Tibial nerve (tissue), 3 donors: ENCODE results near the gene RAX2.

Experiments
- POLR2A ChIP-seq, 2 donors: fragments of 450-650 bp; IDR thresholded peaks; one replicate each; pipeline ENCODE4 v1.6.1; 2017; ENCODE audit warnings: antibody characterized with exemption in 2 of 2, mild to moderate bottlenecking in 2 of 2, moderate library complexity in 2 of 2
- TF ChIP-seq, protein P1 (sequence below), 5 experiments: fragments of 200-600 bp in 3 of 5; fragments of 450-650 bp in 2 of 5; sonication (generic) in 3 of 5; IDR thresholded peaks; one replicate each; pipeline ENCODE4 v1.5.1; 2016 to 2019; ENCODE audit warnings: antibody characterized with exemption in 5 of 5, mild to moderate bottlenecking in 3 of 5, moderate library complexity in 2 of 5

DNA sequence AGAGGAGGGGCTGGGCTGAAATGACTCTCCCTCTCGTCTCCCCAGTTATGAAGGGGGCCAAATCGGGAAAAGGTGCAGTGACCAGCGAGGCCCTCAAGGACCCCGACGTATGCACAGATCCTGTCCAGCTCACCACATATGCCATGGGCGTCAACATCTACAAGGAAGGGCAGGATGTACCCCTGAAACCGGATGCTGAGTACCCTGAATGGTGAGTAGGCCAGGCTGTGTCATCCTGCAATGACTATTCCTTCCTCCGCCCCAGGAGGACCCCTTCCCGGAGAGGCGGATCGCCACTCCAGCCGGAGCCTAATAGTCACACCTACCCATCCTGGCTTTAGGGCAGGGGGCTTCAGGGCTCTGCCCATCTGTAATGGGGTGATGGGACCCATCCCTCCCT, 6.9 kb downstream of the RAX2 start:
- TF ChIP-seq, protein P1, sequence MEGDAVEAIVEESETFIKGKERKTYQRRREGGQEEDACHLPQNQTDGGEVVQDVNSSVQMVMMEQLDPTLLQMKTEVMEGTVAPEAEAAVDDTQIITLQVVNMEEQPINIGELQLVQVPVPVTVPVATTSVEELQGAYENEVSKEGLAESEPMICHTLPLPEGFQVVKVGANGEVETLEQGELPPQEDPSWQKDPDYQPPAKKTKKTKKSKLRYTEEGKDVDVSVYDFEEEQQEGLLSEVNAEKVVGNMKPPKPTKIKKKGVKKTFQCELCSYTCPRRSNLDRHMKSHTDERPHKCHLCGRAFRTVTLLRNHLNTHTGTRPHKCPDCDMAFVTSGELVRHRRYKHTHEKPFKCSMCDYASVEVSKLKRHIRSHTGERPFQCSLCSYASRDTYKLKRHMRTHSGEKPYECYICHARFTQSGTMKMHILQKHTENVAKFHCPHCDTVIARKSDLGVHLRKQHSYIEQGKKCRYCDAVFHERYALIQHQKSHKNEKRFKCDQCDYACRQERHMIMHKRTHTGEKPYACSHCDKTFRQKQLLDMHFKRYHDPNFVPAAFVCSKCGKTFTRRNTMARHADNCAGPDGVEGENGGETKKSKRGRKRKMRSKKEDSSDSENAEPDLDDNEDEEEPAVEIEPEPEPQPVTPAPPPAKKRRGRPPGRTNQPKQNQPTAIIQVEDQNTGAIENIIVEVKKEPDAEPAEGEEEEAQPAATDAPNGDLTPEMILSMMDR (IDR thresholded peaks at IDR 0.05): no peak
- TF ChIP-seq POLR2A (IDR thresholded peaks at IDR 0.05): no peak
